ENCODE results near the gene CATSPERB. TPM values are rescaled to one million over a fixed set of nuclear protein-coding genes. Genes with fewer than 3 reads are reported as not detected.
"Not testable (repeated sequence)": the region's sequence is repeated elsewhere in the genome, so short reads cannot be mapped to it uniquely, and the experiment has no call there.

The CATSPERB gene
- total RNA-seq, 5 donors from 2014 or later (not counting 1 experiment from before 2014, with no cell fraction given), result 2.5 to 6.2 (median 4.0) TPM

- Histone ChIP-seq H3K27me3 (replicated peaks in 1 of 2; ENCODE audit: control insufficient read depth in 2 of 2, extremely low read depth in 1 of 2, insufficient read depth in 2 of 2, low read length in 1 of 2) (peaks cover 0 to 21% of the 10 kb centered on the region in 2 experiments), H3K9me3 (no peaks in the 10 kb centered on the region), H3K4me1 (ENCODE audit: control insufficient read depth in 1 of 2, extremely low read depth in 1 of 2, insufficient read depth in 2 of 2, low read length in 2 of 2) (peaks cover 3 to 4% of the 10 kb centered on the region in 2 experiments), H3K27ac (ENCODE audit: low read length) (no peak overlapping the region), H3K4me3 (ENCODE audit: control insufficient read depth in 1 of 2, extremely low read depth in 1 of 2, low read length in 1 of 2) (no peak overlapping the region), H3K36me3 (ENCODE audit: control insufficient read depth in 2 of 2, extremely low read depth in 1 of 2, insufficient read depth in 1 of 2, low read length in 1 of 2) (no peaks in the 10 kb centered on the region)
- CTCF ChIA-PET, result interaction anchor here in 1 of 2 donors (0.6 kb wide), 1 partner anchor 144 kb away, joined by 3 read pairs; no protein-coding TSS in a partner anchor
- POLR2A ChIA-PET, result interaction anchor here in 1 of 2 donors (0.8 kb wide), 1 partner anchor 383 kb away, joined by 3 read pairs; no protein-coding TSS in a partner anchor
- ATAC-seq (replicated peaks in 1 of 4), result no peak
- H3K27me3 Mint-ChIP-seq, result peaks cover 9 to 16% of the 10 kb centered on the region in 2 donors
- H3K4me1 Mint-ChIP-seq, result peaks cover 0 to 6% (median 6%) of the 10 kb centered on the region in 3 donors
- peaks cover 0 to 3% (median 0%) of the 10 kb centered on the region in 3 donors for H3K9me3 Mint-ChIP-seq
- DNase-seq, result no peak
- no peak overlapping the region for H3K4me3 Mint-ChIP-seq
- no peaks in the 10 kb centered on the region for H3K36me3 Mint-ChIP-seq
- 100% methylated on average over 2 of the region's 4 CpGs for WGBS (ENCODE audit: insufficient coverage)
- no peak overlapping the region for H3K27ac Mint-ChIP-seq
These were observed 163.3 kb downstream of the CATSPERB start for GRCh38 chr14:91568626-91569025.

GRCh38 chr14:91567827-91568226 is 164.1 kb downstream of the CATSPERB start:
- not testable (repeated sequence) for H3K36me3 Mint-ChIP-seq; H3K9me3 Mint-ChIP-seq; H3K9me3 ChIP-seq; H3K4me3 Mint-ChIP-seq; H3K4me1 ChIP-seq (ENCODE audit: control insufficient read depth in 1 of 2, extremely low read depth in 1 of 2, insufficient read depth in 2 of 2, low read length in 2 of 2); H3K27ac ChIP-seq (ENCODE audit: low read length); H3K4me1 Mint-ChIP-seq; H3K27ac Mint-ChIP-seq; ATAC-seq (replicated peaks in 1 of 4); H3K36me3 ChIP-seq (ENCODE audit: control insufficient read depth in 2 of 2, extremely low read depth in 1 of 2, insufficient read depth in 1 of 2, low read length in 1 of 2); H3K4me3 ChIP-seq (ENCODE audit: control insufficient read depth in 1 of 2, extremely low read depth in 1 of 2, low read length in 1 of 2); H3K27me3 Mint-ChIP-seq; DNase-seq
- ChIA-PET POLR2A (interaction anchor here (0.7 to 0.8 kb wide), 2 partner anchors 37 to 384 kb away, joined by 3 to 4 read pairs; no protein-coding TSS in a partner anchor), CTCF (interaction anchor here in 1 of 2 donors (0.6 kb wide), 1 partner anchor 143 kb away, joined by 3 read pairs; no protein-coding TSS in a partner anchor)
- peaks cover 0 to 18% of the 10 kb centered on the region in 2 experiments for H3K27me3 ChIP-seq (replicated peaks in 1 of 2; ENCODE audit: control insufficient read depth in 2 of 2, extremely low read depth in 1 of 2, insufficient read depth in 2 of 2, low read length in 1 of 2)
- WGBS (ENCODE audit: insufficient coverage), result 71% methylated on average over 2 of the region's 4 CpGs

- no peak overlapping the region for H3K27ac ChIP-seq (ENCODE audit: low read length)
- Mint-ChIP-seq H3K4me1 (no peaks in the 10 kb centered on the region), H3K9me3 (peaks cover 6 to 9% (median 7%) of the 10 kb centered on the region in 3 donors), H3K36me3 (peaks cover 6% of the 10 kb centered on the region), H3K4me3 (no peak overlapping the region), H3K27ac (no peak overlapping the region), H3K27me3 (peaks cover 4 to 5% of the 10 kb centered on the region in 2 donors)
- ATAC-seq (replicated peaks in 1 of 4) (no peak), DNase-seq (no peak)
- no peaks in the 10 kb centered on the region for H3K9me3 ChIP-seq
- POLR2A ChIA-PET, result no interaction called here
- no peaks in the 10 kb centered on the region for H3K36me3 ChIP-seq (ENCODE audit: control insufficient read depth in 2 of 2, extremely low read depth in 1 of 2, insufficient read depth in 1 of 2, low read length in 1 of 2)
- no CpG with 5 or more reads among the region's 2 CpGs for WGBS (ENCODE audit: insufficient coverage)
- no peak overlapping the region for H3K4me3 ChIP-seq (ENCODE audit: control insufficient read depth in 1 of 2, extremely low read depth in 1 of 2, low read length in 1 of 2)
- H3K27me3 ChIP-seq (replicated peaks in 1 of 2; ENCODE audit: control insufficient read depth in 2 of 2, extremely low read depth in 1 of 2, insufficient read depth in 2 of 2, low read length in 1 of 2), result peaks cover 0 to 7% of the 10 kb centered on the region in 2 experiments
- CTCF ChIA-PET, result no interaction called here
- H3K4me1 ChIP-seq (ENCODE audit: control insufficient read depth in 1 of 2, extremely low read depth in 1 of 2, insufficient read depth in 2 of 2, low read length in 2 of 2), result no peaks in the 10 kb centered on the region
These were observed 176.4 kb downstream of the CATSPERB start for GRCh38 chr14:91555531-91555930.

GRCh38 chr14:91554535-91555332 is 177.2 kb downstream of the CATSPERB start:
- DNase-seq, result no peak
- peaks cover 6% of the 10 kb centered on the region for H3K36me3 Mint-ChIP-seq
- CTCF ChIA-PET, result no interaction called here

DNA sequence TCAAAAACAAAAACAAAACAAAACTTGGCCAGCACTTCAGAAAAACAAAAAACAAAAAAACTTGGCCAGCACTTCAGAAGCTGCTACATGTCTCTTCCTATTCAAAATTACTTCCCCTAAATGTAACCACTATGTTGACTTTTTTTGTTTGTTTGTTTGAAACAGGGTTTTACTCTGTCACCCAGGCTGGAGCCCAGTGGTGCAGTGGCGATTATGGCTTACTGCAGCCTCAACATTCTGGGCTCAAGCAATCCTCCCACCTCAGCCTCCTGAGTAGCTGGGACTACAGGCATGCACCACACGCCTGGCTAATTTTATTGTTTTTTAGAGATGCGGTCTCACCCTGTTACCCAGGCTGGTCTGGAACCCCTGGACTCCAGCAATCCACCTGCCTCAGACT is 183.8 kb downstream of the CATSPERB start:
- CTCF ChIA-PET, result no interaction called here
- DNase-seq, result no peak
- Mint-ChIP-seq H3K27me3 (peaks cover 5 to 8% of the 10 kb centered on the region in 2 donors), H3K4me1 (no peaks in the 10 kb centered on the region), H3K36me3 (no peaks in the 10 kb centered on the region), H3K27ac (no peak overlapping the region), H3K9me3 (peaks cover 0 to 2% (median 0%) of the 10 kb centered on the region in 3 donors), H3K4me3 (no peak overlapping the region)
- Histone ChIP-seq H3K36me3 (ENCODE audit: control insufficient read depth in 2 of 2, extremely low read depth in 1 of 2, insufficient read depth in 1 of 2, low read length in 1 of 2) (no peaks in the 10 kb centered on the region), H3K4me1 (ENCODE audit: control insufficient read depth in 1 of 2, extremely low read depth in 1 of 2, insufficient read depth in 2 of 2, low read length in 2 of 2) (no peaks in the 10 kb centered on the region), H3K27me3 (replicated peaks in 1 of 2; ENCODE audit: control insufficient read depth in 2 of 2, extremely low read depth in 1 of 2, insufficient read depth in 2 of 2, low read length in 1 of 2) (peaks cover 0 to 7% of the 10 kb centered on the region in 2 experiments), H3K4me3 (ENCODE audit: control insufficient read depth in 1 of 2, extremely low read depth in 1 of 2, low read length in 1 of 2) (no peak overlapping the region), H3K9me3 (no peaks in the 10 kb centered on the region), H3K27ac (ENCODE audit: low read length) (no peak overlapping the region)
- WGBS (ENCODE audit: insufficient coverage), result 100% methylated on average over 2 of the region's 3 CpGs
- POLR2A ChIA-PET, result interaction anchor here in 1 of 2 donors (0.9 kb wide), 1 partner anchor 127 kb away, joined by 3 read pairs; no protein-coding TSS in a partner anchor
- ATAC-seq (replicated peaks in 1 of 4), result no peak

More at GRCh38 chr14:91554535-91555332, 177.2 kb downstream of the CATSPERB start:
- Mint-ChIP-seq H3K9me3 (peaks cover 6 to 9% (median 7%) of the 10 kb centered on the region in 3 donors), H3K27ac (no peak overlapping the region), H3K4me3 (no peak overlapping the region), H3K4me1 (no peaks in the 10 kb centered on the region), H3K27me3 (peaks cover 4 to 5% of the 10 kb centered on the region in 2 donors)
- ATAC-seq (replicated peaks in 1 of 4), result no peak
- POLR2A ChIA-PET, result no interaction called here
- H3K27ac ChIP-seq (ENCODE audit: low read length), result no peak overlapping the region
- H3K27me3 ChIP-seq (replicated peaks in 1 of 2; ENCODE audit: control insufficient read depth in 2 of 2, extremely low read depth in 1 of 2, insufficient read depth in 2 of 2, low read length in 1 of 2), result peaks cover 0 to 7% of the 10 kb centered on the region in 2 experiments
- H3K9me3 ChIP-seq, result no peaks in the 10 kb centered on the region
- H3K36me3 ChIP-seq (ENCODE audit: control insufficient read depth in 2 of 2, extremely low read depth in 1 of 2, insufficient read depth in 1 of 2, low read length in 1 of 2), result no peaks in the 10 kb centered on the region
- H3K4me3 ChIP-seq (ENCODE audit: control insufficient read depth in 1 of 2, extremely low read depth in 1 of 2, low read length in 1 of 2), result no peak overlapping the region
- H3K4me1 ChIP-seq (ENCODE audit: control insufficient read depth in 1 of 2, extremely low read depth in 1 of 2, insufficient read depth in 2 of 2, low read length in 2 of 2), result no peaks in the 10 kb centered on the region
- 95% methylated on average over 7 of the region's 11 CpGs for WGBS (ENCODE audit: insufficient coverage)

- H3K36me3 Mint-ChIP-seq, result peaks cover 4% of the 10 kb centered on the region
- H3K9me3 ChIP-seq, result peaks cover 6% of the 10 kb centered on the region
- H3K27me3 ChIP-seq (replicated peaks in 1 of 2; ENCODE audit: control insufficient read depth in 2 of 2, extremely low read depth in 1 of 2, insufficient read depth in 2 of 2, low read length in 1 of 2), result peaks cover 0 to 7% of the 10 kb centered on the region in 2 experiments
- peaks cover 5 to 8% of the 10 kb centered on the region in 2 donors for H3K27me3 Mint-ChIP-seq
- H3K4me3 ChIP-seq (ENCODE audit: control insufficient read depth in 1 of 2, extremely low read depth in 1 of 2, low read length in 1 of 2), result no peak overlapping the region
- POLR2A ChIA-PET, result no interaction called here
- H3K27ac ChIP-seq (ENCODE audit: low read length), result no peak overlapping the region
- H3K9me3 Mint-ChIP-seq, result peaks cover 8 to 15% (median 15%) of the 10 kb centered on the region in 3 donors
- ATAC-seq (replicated peaks in 1 of 4) (no peak), DNase-seq (no peak)
- WGBS (ENCODE audit: insufficient coverage), result 90% methylated on average over 2 of the region's 5 CpGs
- H3K4me3 Mint-ChIP-seq, result no peak overlapping the region
- no peak overlapping the region for H3K27ac Mint-ChIP-seq
- H3K4me1 Mint-ChIP-seq, result no peaks in the 10 kb centered on the region
- CTCF ChIA-PET, result no interaction called here
- H3K36me3 ChIP-seq (ENCODE audit: control insufficient read depth in 2 of 2, extremely low read depth in 1 of 2, insufficient read depth in 1 of 2, low read length in 1 of 2), result no peaks in the 10 kb centered on the region
- H3K4me1 ChIP-seq (ENCODE audit: control insufficient read depth in 1 of 2, extremely low read depth in 1 of 2, insufficient read depth in 2 of 2, low read length in 2 of 2), result no peaks in the 10 kb centered on the region
These were observed 185.8 kb downstream of the CATSPERB start for GRCh38 chr14:91545946-91546716.

Data from T-cell (primary cell).